ENCODE data around the gene DIPK1A.

The DIPK1A gene

DNA sequence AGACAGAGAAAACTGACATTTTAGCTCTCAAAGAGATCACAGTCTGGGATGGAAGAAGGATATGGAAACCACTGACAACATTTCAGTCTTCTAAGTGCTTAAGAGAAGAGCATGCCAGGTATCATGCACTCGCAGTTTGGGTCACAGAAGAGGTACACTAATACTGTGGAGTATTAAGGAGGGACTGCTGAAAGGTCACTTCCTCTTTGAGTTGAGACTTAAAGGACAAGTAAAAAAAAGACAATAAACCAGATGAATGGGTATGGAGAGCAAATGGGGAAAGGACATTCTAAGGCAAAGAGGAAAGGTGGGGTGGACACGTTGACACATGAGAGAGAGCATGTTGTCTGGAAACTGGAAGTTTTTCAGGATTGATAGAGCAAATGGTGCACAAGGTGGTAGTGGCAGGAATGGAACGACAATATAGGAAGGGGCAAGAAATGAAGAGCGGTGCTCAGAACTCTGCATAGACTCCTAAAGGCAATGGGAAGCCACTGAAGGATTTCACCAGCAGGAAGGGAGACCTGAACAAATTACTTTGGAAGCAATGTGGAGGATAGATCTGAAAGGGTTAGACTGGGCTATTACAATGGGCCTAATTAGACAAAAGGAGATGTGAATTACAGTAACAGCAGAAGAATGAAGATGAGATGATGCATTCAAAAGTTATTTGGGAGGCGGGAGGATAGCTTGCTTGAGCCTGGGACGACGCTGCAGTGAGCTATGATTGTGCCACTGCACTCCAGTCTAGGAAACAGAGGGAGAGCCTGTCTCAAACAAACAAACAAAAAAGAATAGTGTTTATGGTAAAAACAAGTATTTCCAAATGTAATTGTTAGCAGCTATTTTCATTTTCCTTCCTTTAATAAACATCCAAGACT, 11.1 kb downstream of the DIPK1A start:
- DNase-seq: no peak

DNA sequence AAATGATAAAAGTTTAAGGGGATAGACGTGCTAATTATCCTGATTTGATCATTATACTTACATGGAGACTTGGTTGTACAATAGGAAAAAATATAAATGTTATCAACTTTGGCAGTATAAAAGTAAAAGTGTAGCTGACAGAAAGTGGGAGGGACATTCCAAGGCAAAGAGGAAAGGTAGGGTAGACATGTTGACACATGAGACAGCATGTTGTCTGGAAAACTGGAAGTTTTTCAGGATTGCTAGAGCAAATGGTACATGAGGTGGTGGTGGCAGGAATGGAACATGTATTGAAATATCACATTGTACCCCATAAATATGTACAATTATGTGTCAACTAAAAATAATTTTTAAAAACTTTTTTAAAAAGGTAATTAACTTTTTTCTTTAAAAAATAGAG, 13.2 kb downstream of the DIPK1A start:
- no peak for DNase-seq

DNA sequence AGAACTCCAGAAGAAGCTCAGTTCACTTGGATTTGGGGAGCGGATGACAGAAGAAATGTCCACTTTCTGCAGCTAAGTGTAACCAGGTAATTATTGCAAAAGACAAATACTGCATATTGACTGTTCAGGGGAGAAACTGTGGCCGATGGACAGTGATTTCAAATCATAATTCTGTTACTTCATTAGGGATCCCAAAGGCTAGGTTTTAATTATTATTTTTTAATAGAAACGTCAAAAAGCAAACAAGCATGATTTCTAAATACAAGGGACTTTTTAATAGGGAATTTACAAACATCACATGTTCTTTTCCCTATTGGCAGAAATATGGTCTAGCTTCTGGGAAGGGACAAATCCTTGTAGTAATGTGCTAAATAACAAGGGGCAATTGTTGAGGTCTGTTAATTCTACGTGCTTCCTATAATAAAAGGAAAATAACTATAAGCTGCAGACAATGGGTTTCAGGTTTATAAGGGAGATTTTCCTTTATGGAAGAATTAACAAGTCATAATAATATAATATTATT, 15.5 kb downstream of the DIPK1A start:
- DNase-seq: no peak

DNA sequence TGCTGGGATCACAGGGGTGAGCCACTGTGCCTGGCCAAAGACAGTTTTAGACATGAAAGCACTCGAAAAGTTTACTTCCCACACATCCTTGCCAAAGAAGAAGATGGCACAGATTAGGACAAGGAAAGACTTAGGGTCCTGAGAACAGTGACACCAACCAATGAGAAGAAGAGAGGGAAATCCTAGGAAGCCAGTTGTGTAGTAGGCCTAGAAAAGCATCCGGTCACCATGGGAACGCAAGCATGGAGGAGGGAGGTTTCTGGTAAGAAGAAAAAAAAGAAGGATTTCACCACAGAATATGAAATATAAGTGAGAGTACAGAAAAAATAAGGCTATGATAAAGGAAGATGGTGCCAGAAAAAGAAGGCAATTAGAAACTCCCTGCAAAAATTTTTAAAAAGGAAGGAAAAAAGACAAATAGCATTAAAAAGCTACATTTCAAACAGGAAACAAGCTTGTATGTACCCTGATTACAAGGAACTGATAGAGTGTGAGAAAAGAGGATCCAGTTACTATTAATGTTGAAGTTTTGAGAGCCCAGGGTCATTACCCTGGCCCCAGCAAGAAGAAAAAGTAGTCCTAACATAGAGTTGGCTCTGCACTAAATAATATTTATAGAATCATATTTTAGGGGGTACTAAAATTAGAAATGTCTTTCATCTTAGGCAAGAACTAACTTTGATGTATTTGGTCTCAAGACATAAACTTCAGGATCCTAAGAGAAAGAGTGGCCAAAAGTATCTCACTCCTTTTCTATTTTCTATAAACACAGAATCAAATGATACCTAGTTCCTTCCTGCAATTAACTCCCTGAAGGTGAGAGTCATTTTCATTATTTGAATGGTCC, 16.1 kb downstream of the DIPK1A start:
- no peak for DNase-seq

DNA sequence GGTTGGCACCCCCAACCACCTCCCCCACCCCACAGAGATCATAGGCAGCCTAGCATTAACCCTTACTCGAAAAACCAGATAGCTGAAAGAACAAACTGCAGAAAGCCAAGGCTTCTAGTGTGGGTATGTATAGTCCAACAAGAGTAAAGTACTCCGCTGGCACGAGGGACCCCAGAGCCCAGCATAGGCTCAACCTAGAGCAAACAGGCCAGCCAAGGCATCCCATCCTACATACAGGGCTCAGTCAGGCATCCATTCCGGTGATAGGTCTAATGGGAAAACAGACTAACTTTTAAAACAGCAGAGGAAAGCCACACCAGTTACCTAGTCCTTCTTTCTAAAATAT, 17.8 kb downstream of the DIPK1A start:
- no peak for DNase-seq

DNA sequence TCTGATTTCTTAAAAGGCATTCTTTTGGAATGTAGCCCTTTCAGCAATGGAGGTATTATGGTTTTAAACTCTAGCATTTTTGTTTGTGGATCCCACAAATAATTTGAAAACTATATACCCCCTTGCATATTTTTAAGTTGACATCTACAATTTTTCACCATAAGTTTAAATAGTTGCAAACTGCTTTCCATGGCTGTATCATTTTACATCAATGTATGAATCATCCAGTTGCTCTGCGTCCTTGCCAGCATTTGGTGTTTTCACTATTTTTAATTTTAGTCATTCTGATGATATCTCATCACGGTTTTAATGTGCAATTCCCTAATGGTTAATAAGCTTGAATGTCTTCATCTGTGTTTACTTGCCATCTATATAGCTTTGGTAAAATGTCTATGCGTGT, 20.7 kb downstream of the DIPK1A start:
- DNase-seq: no peak

DNA sequence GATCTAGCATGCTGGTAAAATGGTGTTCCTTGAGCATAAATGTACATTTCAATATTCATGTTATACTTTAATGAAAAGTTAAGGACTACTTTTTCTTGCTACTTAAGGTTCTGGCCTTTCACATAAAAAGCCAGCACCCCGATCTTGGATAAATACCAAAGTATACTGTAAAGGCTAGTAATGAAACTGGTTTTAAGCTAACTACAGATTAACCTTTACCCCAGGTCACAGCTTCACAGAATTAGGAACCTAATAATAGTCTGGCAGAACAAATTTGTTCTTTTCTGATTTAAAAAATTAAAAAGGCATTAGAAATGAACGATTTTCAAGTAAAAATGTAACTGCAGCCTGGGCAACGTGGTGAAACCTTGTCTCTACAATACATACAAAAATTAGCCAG, 23.5 kb downstream of the DIPK1A start:
- DNase-seq: no peak

DNA sequence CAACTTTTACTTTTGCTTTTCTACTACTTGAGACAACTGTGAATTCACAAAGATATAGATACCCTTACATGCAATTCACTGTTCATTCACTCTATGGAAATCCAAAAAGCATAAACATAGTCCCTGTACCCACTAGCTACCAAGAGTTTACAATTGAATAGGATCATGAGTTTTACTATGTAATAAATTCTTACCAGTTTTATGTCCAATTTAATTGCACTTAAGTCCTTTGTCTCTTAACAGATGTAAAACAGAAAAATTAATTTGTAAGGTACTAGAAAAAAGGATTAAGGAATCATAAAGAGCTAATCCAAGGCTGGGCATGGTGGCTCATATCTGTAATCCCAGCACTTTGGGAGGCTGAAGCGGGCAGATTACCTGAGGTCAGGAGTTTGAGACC, 24.4 kb downstream of the DIPK1A start:
- no peak for DNase-seq

DNA sequence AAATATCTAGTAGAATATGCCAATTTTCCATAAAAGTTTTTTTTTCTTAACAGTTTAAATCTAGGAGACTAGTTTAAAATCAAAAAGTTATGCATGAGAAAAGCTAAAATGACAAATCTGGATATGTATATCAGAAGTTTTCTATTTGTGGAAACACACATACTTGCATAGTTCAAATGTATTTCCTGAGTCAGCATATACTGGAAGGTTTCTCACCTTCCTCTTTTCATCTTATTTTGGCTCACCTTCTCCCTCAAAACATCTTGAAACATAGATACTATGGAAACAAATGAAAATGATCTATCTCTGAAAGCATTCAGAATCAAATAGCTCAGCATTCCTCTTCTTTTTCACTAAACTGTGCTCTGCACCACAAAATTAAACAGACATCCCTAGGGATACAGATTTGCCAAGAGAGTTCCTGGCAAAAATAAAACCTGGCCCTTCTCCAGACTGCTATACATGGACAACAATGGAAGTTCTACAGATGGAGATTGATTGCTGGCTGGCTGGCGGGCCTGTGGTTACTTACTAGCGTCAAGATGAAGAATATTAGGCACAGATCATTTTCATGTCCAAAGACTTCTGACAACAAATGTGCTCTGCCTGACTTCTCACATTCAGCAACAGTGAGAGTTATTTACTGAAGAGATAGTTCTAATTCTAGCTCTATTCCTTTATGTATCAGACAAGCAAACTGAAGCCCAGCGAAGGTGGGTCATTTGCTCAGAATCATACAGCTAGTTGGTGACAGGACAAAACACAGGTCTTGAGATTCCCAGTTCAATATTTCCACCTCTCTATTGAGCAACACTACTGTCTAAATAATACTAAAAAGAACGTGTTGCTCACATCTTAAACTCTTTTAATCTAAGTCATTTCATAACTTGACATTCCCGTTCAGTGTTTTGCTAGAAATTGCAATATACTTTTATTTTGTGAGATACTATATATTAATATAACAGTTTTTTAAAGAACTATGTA, 26.6 kb downstream of the DIPK1A start:
- DNase-seq: peak; percentile 68

DNA sequence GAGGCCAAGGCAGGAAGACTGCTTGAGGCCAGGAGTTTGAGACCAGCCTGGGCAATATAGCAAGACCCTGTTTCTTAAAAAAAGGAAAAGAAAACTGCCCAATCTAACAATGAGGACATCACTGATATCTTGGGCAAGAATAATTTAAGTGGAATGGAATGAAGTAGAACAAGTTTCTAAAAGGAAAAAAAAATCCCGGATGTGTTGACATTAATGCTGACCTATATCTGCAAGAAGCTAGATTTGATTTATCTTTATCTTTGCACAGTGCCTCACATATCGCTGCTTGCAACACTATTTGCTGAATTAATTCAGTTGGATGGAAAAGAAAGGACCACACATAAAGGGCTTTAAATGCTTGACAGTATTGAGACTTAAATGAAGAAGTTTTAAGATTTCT, 27.8 kb downstream of the DIPK1A start:
- no peak for DNase-seq

DNA sequence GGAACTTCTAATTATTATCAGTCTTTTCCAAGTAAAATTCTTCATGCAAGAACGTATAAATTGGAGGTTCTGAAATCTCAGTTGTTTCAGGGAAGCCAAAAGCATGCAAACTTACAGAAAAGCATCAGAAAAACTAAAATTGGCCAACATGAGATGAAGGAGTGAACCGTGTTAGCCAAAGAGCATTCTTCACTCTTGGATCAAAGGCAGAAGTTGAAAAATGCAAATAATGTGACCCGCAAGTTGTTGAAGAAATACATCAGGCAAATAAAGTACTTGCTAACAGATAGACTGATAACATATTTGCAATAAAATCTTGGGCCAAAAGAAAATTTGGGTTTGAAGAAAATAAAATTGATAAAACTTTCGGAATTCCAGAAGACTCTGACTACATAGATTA, 29.6 kb downstream of the DIPK1A start:
- DNase-seq: no peak

DNA sequence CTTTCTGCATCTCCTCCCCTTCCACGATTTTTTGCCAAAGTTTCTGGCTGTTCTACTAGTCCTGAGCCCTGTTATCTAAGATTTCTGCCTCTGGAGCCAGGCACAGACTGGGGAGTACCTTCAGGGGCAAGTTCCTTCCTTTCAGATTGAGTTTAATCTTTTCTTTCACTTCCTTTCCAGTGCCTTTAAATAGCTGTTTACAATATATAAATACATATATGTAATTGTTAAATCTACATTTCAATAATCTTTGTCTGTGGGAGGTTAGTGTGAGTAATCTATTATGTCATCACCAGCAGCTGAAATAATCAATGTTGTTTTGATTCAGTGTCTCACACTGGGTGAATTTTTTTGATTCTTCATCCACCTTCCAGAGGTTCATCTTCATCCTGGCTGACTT, 31.8 kb downstream of the DIPK1A start:
- no peak for DNase-seq

DNA sequence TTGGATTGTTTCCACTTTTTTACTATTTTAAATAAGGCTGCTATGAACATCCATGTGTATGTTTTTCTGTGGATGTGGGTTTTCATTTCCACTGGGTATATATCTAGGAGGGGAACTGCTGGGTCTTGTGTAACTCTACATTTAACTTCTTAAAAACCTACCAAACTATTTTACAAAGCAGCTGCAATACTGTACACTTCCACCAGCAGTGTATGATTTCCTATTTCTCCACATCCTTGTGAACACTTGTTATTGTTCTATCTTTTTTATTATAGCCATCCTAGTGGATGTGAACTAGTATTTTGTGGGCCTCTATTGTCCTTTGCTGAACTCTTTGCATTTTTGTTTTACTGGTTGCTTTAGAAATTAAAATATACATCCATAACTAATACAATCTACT, 33.4 kb downstream of the DIPK1A start:
- no peak for DNase-seq

DNA sequence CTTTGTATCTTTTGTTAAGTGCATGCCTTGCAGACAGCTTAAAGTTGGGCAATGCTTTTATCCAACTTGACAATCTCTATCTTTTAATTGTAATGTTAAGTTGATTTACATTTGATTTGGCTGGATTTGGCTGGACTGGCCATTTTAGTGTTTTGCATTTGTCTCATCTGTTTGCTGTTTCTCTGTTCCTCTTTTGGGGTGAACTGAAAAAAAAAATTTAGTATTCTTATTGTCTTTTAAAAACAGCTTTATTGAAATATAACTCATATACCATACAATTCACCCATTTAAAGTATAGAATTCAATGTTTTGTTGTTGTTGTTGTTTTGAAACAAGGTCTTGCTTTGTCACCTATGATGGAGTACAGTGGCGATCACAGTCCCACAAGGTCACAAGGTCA, 34.4 kb downstream of the DIPK1A start:
- no peak for DNase-seq

DNA sequence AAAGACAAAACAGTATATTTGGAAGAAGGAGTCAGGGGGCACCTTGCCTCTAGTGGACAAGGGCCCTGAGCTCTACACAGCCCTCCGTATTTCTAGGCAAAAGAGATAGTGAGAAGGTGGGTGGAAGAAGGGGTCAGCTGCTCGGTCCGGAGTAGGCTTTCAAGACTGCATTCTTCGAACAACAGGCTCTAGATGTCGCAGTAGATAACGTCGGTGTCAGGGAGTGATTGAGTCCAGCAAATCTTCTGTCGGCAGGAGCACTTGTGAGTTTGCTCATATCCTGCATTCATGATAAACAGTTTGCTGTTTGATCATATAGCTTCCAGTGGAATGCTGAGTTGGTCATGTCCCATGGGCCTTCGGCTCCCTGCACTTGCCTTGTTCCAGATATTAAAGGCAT, 36.8 kb downstream of the DIPK1A start:
- no peak for DNase-seq

DNA sequence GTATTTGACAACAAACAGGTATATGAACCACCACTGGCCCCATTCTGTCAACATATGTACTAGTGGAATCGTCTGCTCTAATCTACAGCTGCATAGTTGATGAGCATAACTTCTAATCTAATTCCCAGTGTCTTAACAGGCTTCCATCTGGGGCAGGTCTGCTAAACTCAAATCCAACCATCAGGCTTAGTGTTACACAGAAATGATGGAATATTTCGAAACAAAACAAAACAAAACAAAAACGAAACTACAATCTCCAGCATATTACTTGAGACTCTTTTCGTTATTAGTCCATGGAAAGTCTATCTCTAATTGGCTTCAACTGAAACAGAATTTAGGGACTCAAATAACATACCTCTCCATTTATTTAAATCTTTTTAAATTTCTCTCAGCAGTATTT, 37.6 kb downstream of the DIPK1A start:
- no peak for DNase-seq

DNA sequence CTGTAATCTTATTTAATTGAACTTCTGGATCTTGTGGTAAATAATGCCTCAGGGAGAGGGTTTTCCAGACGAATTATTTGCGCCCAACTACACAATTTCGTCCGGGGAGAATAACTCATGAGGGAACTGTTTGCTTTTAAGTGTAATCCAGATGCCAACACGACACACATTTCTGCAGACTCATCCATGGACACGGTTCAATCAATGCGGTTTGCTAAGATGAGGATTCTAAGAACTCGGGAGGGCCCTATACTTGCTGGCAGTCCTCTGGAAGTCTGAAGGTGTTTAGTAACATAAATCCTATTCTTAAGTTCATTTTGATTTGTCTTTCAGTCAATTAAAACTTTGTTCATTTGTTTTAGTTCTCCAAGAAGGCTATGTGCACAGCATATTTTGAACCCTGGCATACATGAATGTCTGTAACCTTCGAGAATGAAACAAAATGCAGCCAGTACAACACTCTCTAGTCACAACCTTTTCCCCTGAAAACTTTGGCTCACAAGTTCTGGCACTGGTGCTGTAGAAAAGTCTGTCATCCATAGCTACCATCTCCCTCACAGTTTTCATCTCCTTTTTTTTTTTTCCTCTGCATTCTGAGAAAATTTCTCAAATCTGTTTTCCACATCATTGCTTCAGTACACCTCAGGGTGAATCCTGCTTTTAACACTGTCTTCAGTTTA, 38.8 kb downstream of the DIPK1A start:
- no peak for DNase-seq

DNA sequence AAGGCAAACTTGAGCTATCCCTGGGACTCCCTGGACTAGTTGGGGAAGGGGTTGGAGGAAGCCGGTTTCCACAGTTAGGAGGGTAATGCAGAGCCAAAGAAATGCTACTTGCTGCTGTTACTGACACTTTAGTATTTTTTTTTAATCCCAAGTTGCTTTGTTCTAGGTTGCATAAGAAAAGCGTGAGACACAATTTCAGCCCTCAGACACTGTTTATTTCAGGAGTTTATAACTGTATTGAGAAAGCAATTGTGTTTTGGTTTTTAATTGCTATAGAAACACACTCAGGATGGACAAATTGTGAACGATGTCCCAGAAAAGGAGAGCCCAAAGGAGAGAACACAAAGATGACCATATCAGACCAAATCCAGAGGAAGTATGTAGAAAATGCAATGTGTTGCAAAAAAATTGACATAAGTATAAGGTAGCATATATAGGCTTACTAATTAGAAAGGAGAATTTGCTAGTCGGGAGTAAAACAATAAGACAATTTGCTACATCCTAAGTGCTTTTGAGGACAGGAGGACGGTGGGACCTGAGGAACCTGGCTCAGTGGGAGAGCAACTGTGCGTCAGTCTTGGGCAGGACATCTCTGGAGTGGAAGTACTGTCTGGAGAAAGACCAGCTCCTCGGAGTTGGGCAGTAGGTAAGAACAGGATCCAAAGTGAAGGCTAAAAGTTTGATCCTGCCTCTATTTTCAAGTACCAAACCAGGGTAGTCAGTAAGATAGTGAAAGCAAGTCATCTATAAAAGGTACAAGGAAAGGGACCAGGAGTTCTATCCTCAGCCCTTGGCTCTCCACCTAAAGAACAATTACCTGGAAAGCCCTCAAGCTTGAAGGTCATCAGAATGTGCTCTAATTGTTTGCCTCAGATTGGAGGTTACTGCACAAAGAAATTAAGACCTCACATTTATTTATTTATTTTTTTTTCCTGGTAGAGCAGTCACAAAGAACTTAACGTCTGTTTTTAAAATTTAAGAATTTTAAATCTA, 39.9 kb downstream of the DIPK1A start:
- no peak for DNase-seq

DNA sequence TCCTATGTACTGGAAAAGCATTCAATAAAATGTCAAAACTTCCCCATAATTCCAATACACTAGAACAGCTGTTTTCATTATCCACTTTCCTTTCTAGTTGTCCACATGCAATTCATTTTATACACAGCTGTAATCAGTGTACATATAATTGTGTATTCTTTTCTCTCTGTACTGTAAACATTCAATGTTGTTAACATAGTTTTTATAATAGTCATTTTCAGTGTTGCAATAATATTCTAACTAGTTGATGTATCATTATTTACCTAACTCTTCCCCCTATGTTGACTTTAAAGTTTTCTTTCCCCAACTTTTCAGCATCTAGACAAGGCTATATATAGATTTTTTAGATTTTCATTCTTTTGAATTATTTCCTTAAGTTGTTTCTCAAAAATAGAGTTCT, 44.4 kb downstream of the DIPK1A start:
- DNase-seq: no peak

DNA sequence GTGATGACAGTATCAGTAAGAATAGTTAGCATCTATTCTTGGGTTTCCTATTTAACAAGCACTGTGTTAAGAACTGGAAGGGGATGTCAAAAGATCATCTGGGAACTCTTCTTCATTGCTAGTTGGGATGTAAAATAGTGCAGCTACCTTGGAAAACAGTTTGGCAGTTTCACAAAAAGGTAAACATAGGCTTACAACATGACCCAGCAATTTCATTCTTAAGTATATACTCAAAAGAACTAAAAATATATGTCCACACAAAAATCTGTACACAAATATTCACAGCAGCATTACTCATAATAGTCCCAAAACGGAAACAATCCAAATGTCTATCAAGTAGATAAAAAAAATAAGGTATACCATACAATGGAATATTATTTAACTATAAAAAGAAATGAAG, 45.7 kb downstream of the DIPK1A start:
- DNase-seq: no peak
